ENCODE results near the gene CD247. TPM values are rescaled to one million over a fixed set of nuclear protein-coding genes. Genes with fewer than 3 reads are reported as not detected.

The CD247 gene
- total and polyA plus RNA-seq, 10 of the 15 experiments (the other 5 are each of a cell fraction or from before 2014, with no cell fraction given) = 0.10 to 0.77 (median 0.30) TPM

DNA sequence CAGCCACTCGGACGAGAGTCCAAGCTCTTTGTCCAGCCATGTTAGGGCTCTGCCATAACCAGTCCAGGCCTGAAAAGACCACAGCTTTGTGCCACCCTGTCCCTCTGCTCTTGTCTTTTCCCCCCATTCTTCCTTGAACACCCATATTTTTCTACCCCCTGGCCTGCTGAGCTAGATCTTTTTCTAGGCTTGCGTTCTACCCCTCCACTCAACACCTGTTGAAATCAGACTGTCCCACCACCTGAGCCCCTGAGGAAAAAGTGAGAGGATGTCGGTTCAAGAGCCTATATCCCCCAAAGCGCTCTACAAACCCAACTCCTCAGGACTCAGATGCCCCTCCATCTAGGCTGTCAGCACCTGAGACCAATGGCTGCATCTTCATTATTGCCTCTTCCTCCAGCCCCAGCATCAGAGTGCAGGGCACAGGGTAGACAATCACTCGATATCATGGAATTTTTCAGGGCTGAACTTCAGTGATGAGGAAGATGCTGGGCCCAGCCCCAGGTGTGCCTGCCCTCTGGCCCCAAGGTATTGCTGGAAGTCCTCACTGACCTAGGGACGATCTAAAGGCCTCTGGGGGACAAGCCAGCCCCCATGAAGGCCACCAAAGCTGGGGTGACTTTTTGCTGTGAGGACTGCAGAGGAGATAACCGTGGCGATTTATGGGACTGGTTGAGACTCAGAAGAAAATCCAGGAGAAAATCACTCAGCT is 75.3 kb downstream of the CD247 start:
- no peak overlapping the region for H3K4me3 ChIP-seq
- H3K4me2 ChIP-seq (ENCODE audit: control insufficient read depth, insufficient read depth) = no peak overlapping the region
- FAIRE-seq = no peak
- H3K79me2 ChIP-seq (ENCODE audit: control insufficient read depth, insufficient read depth, low read length) = no peaks in the 10 kb centered on the region
- no peaks in the 10 kb centered on the region for H3K36me3 ChIP-seq (ENCODE audit: control insufficient read depth in 2 of 2, insufficient read depth in 2 of 2, low read length in 1 of 2)
- H3K27ac ChIP-seq (ENCODE audit: control insufficient read depth, insufficient read depth) = no peak overlapping the region
- no peak for ATAC-seq
- no peaks in the 10 kb centered on the region for H3K9me3 ChIP-seq (replicated peaks; ENCODE audit: control insufficient read depth, insufficient read depth, low read length)
- no peak for TF ChIP-seq EGR1 (IDR thresholded peaks at IDR 0.05; ENCODE audit: borderline replicate concordance in 1 of 2, low read depth in 2 of 2, low read length in 2 of 2)
- TF ChIP-seq BACH1 (IDR thresholded peaks at IDR 0.05; ENCODE audit: borderline replicate concordance) = no peak
- TF ChIP-seq NFIC (IDR thresholded peaks at IDR 0.05; ENCODE audit: low read depth, low read length) = no peak
- TF ChIP-seq JUND (IDR thresholded peaks at IDR 0.05; ENCODE audit: low read depth, low read length) = no peak
- TF ChIP-seq ZNF622 (IDR thresholded peaks at IDR 0.05) = no peak
- no peak for TF ChIP-seq NRF1 (conservative IDR thresholded peaks at IDR 0.05; ENCODE audit: low read depth, low read length)
- TF ChIP-seq RELA (IDR thresholded peaks at IDR 0.05; ENCODE audit: borderline replicate concordance, partially characterized antibody) = no peak
- no peak for TF ChIP-seq TCF3 (IDR thresholded peaks at IDR 0.05; ENCODE audit: borderline replicate concordance, insufficient read depth, low read depth, low read length)
- TF ChIP-seq HDGF (IDR thresholded peaks at IDR 0.05) = no peak
- no peak overlapping the region for H2AFZ ChIP-seq (ENCODE audit: control insufficient read depth, low read depth, low read length)
- H3K27me3 ChIP-seq (replicated peaks in 1 of 2; ENCODE audit: control insufficient read depth in 2 of 2, insufficient read depth in 2 of 2, low read length in 1 of 2) = peaks cover 0 to 3% of the 10 kb centered on the region in 2 experiments; a peak in 1 of 4 replicates
- H4K20me1 ChIP-seq (ENCODE audit: control insufficient read depth, insufficient read depth) = no peaks in the 10 kb centered on the region
- DNase-seq (ENCODE audit: low read depth, low spot score) = no peak
- in situ Hi-C loops (cut with MboI) = loop anchor here (5.0 to 10.0 kb wide), 3 partner anchors 178 to 528 kb away; no protein-coding TSS in a partner anchor
- intact Hi-C loops (cut with micrococcal nuclease; ENCODE audit: unreplicated experiment) = loop anchor here (1.0 to 10.0 kb wide), 5 partner anchors 91 to 528 kb away; no protein-coding TSS in a partner anchor
- BruUV-seq (replicated peaks) = no TSS peak
- H3K9ac ChIP-seq (ENCODE audit: control insufficient read depth, insufficient read depth, low read length) = no peak overlapping the region
- H3K4me1 ChIP-seq (ENCODE audit: control insufficient read depth, insufficient read depth, low read length) = peaks cover 13% of the 10 kb centered on the region
- POLR2A ChIA-PET = interaction anchor here (0.6 kb wide), 1 partner anchor 129 kb away, joined by 3 read pairs; no protein-coding TSS in a partner anchor
- CTCF ChIA-PET = interaction anchor here (0.5 to 5.5 kb wide), 18 partner anchors 10 to 382 kb away, joined by 3 to 55 read pairs (median 6); partner anchors contain the start of gene POU2F1
- RAD21 ChIA-PET (ENCODE audit: unreplicated experiment) = interaction anchor here (0.6 to 2.9 kb wide), 9 partner anchors 40 to 376 kb away, joined by 3 to 17 read pairs (median 4); partner anchors contain the start of genes CREG1 and POU2F1
- WGBS (ENCODE audit: insufficient coverage, insufficient replicate concordance, low lambda C conversion rate, missing lambda C conversion rate) = 44% methylated on average over 9 of the region's 9 CpGs
- SMC1A ChIA-PET (ENCODE audit: uncharacterized antibody, unreplicated experiment) = interaction anchor here (0.7 to 4.9 kb wide), 11 partner anchors 12 to 379 kb away, joined by 3 to 43 read pairs (median 3); partner anchors contain the start of gene POU2F1
